H9 (cell line): ENCODE results near the gene OXER1. TPM values are rescaled to one million over a fixed set of nuclear protein-coding genes. Genes with fewer than 3 reads are reported as not detected.
A peak's percentile ranks its signal among the peaks of the same experiment; 100 is the strongest.

ENCODE experiments used
- DNase-seq: peaks from one replicate; pipeline ENCODE4 v3.0.0-alpha.2; 2017
- H2AFZ ChIP-seq: one replicate; pipeline ENCODE4 v1.6.1; 2013; ENCODE audit warnings: mild to moderate bottlenecking, low read length, control low read depth, moderate library complexity
- H2AK5ac ChIP-seq: 2 replicates; pipeline ENCODE4 v1.6.1; 2013; ENCODE audit warnings: low read length, control low read depth, mixed read lengths; ENCODE audit not compliant: insufficient read length
- H2BK120ac ChIP-seq: one replicate; pipeline ENCODE4 v1.6.1; 2013; ENCODE audit warnings: low read depth, mild to moderate bottlenecking, low read length, control low read depth, inconsistent platforms; ENCODE audit not compliant: poor library complexity, severe bottlenecking
- H2BK12ac ChIP-seq: 2 replicates; pipeline ENCODE4 v1.6.1; 2013; ENCODE audit warnings: low read length, control low read depth, mixed read lengths, low read depth; ENCODE audit not compliant: insufficient read length
- H2BK15ac ChIP-seq: 2 replicates; pipeline ENCODE4 v1.6.1; 2013; ENCODE audit warnings: low read depth, low read length, control low read depth
- H2BK20ac ChIP-seq: one replicate; pipeline ENCODE4 v1.6.1; 2013; ENCODE audit warnings: low read depth, mild to moderate bottlenecking, low read length, control low read depth, inconsistent platforms; ENCODE audit not compliant: poor library complexity, severe bottlenecking
- H2BK5ac ChIP-seq: 2 replicates; pipeline ENCODE4 v1.6.1; 2013; ENCODE audit warnings: low read length, control low read depth, mixed read lengths; ENCODE audit not compliant: insufficient read length
- H3K14ac ChIP-seq: 2 replicates; pipeline ENCODE4 v1.6.1; 2013; ENCODE audit warnings: low read length, control low read depth; ENCODE audit not compliant: insufficient read depth
- H3K18ac ChIP-seq: 2 replicates; pipeline ENCODE4 v1.6.1; 2013; ENCODE audit warnings: low read depth, mild to moderate bottlenecking, mixed read lengths, low read length, control low read depth; ENCODE audit not compliant: insufficient read length
- H3K23ac ChIP-seq: 2 replicates; pipeline ENCODE4 v1.6.1; 2013; ENCODE audit warnings: low read length, control low read depth, mixed read lengths, low read depth; ENCODE audit not compliant: insufficient read length
- H3K23me2 ChIP-seq: 2 replicates; pipeline ENCODE4 v1.6.1; 2013; ENCODE audit warnings: low read depth, mild to moderate bottlenecking, mixed read lengths, low read length, control low read depth; ENCODE audit not compliant: insufficient read length, poor library complexity, severe bottlenecking
- H3K27ac ChIP-seq: 2 replicates; pipeline ENCODE4 v1.5.1; 2013; ENCODE audit warnings: low read length, control low read depth, mixed read lengths, low read depth; ENCODE audit not compliant: insufficient read length
- H3K27me3 ChIP-seq: 2 replicates; pipeline ENCODE4 v1.6.1; 2013; ENCODE audit warnings: low read length, control low read depth, inconsistent platforms; ENCODE audit not compliant: insufficient read depth
- H3K4ac ChIP-seq: 2 replicates; pipeline ENCODE4 v1.6.1; 2013; ENCODE audit warnings: low read depth, mild to moderate bottlenecking, control low read depth, inconsistent platforms, low read length, moderate library complexity
- H3K4me1 ChIP-seq: 2 replicates; pipeline ENCODE4 v1.6.1; 2013; ENCODE audit warnings: low read length, control low read depth, inconsistent platforms; ENCODE audit not compliant: insufficient read depth
- H3K4me2 ChIP-seq: 2 replicates; pipeline ENCODE4 v1.6.1; 2013; ENCODE audit warnings: low read length, control low read depth, mixed read lengths; ENCODE audit not compliant: insufficient read length, insufficient read depth
- H3K56ac ChIP-seq: 2 replicates; pipeline ENCODE4 v1.6.1; 2013; ENCODE audit warnings: low read depth, mild to moderate bottlenecking, mixed read lengths, low read length, control low read depth; ENCODE audit not compliant: insufficient read length
- H3K79me1 ChIP-seq: 2 replicates; pipeline ENCODE4 v1.6.1; 2013; ENCODE audit warnings: low read depth, mild to moderate bottlenecking, moderate library complexity, low read length, control low read depth, inconsistent platforms; ENCODE audit not compliant: insufficient read depth, poor library complexity, severe bottlenecking
- H3K79me2 ChIP-seq: 2 replicates; pipeline ENCODE4 v1.6.1; 2013; ENCODE audit warnings: low read length, control low read depth, inconsistent platforms; ENCODE audit not compliant: insufficient read depth
- H3K9ac ChIP-seq: 2 replicates; pipeline ENCODE4 v1.6.1; 2013; ENCODE audit warnings: low read length, control low read depth, mixed read lengths; ENCODE audit not compliant: insufficient read length; ENCODE audit errors: extremely low read depth
- H3K9me3 ChIP-seq: one replicate; pipeline ENCODE4 v1.6.1; 2013; ENCODE audit warnings: low read depth, low read length, inconsistent platforms; ENCODE audit not compliant: control insufficient read depth
- H3T11ph ChIP-seq: one replicate; pipeline ENCODE4 v1.6.1; 2013; ENCODE audit warnings: mild to moderate bottlenecking, low read length, control low read depth, inconsistent platforms
- H4K20me1 ChIP-seq: one replicate; pipeline ENCODE4 v1.6.1; 2013; ENCODE audit not compliant: control insufficient read depth, insufficient read length, insufficient read depth
- H4K5ac ChIP-seq: 2 replicates; pipeline ENCODE4 v1.6.1; 2013; ENCODE audit warnings: low read depth, mild to moderate bottlenecking, mixed read lengths, low read length, control low read depth; ENCODE audit not compliant: insufficient read length
- H4K8ac ChIP-seq: replicated peaks from 2 replicates; pipeline ENCODE4 v1.6.1; 2013; ENCODE audit warnings: low read length, control low read depth, mixed read lengths, low read depth; ENCODE audit not compliant: insufficient read length
- H4K91ac ChIP-seq: 2 replicates; pipeline ENCODE4 v1.6.1; 2013; ENCODE audit warnings: low read depth, mild to moderate bottlenecking, moderate library complexity, mixed read lengths, low read length, control low read depth; ENCODE audit not compliant: insufficient read length
- H3K27ac Mint-ChIP-seq, 3 experiments: 2 replicates in 2 of 3; 3 replicates in 1 of 3; pipeline ENCODE4 v1.8.0; 2020 to 2021; ENCODE audit warnings: mixed read lengths in 3 of 3, mild to moderate bottlenecking in 1 of 3, moderate library complexity in 1 of 3
- H3K27me3 Mint-ChIP-seq: 2 replicates; pipeline ENCODE4 v1.8.0; 2021; ENCODE audit warnings: low read depth, mild to moderate bottlenecking, moderate library complexity, mixed read lengths
- H3K36me3 Mint-ChIP-seq, 3 experiments: 2 replicates in 2 of 3; 3 replicates in 1 of 3; pipeline ENCODE4 v1.8.0; 2020 to 2021; ENCODE audit warnings: low read depth in 3 of 3, mixed read lengths in 3 of 3; ENCODE audit not compliant: insufficient read depth in 1 of 3
- H3K4me1 Mint-ChIP-seq, 2 experiments: 2 replicates each; pipeline ENCODE4 v1.8.0; 2020; ENCODE audit warnings: mixed read lengths in 2 of 2
- H3K4me3 Mint-ChIP-seq, 2 experiments: 2 replicates in 1 of 2; 3 replicates in 1 of 2; pipeline ENCODE4 v1.8.0; 2020 to 2021; ENCODE audit warnings: mild to moderate bottlenecking in 2 of 2, mixed read lengths in 2 of 2, moderate library complexity in 1 of 2
- H3K9me3 Mint-ChIP-seq, 2 experiments: 2 replicates in 1 of 2; 3 replicates in 1 of 2; pipeline ENCODE4 v1.8.0; 2020; ENCODE audit warnings: mild to moderate bottlenecking in 2 of 2, mixed read lengths in 2 of 2, moderate library complexity in 1 of 2
- CTCF ChIP-seq: fragments of 200-600 bp; sonication (generic); conservative IDR thresholded peaks from 3 replicates; pipeline ENCODE4 v1.8.0; 2021; ENCODE audit warnings: antibody characterized with exemption, mild to moderate bottlenecking
- WGBS: extraction: QIAGEN DNeasy Blood & Tissue Kit; methylation state at CpG from one replicate; pipeline ENCODE4 v1.1.7; 2013; ENCODE audit warnings: missing lambda C conversion rate, low lambda C conversion rate, mixed read lengths; ENCODE audit not compliant: insufficient read length; ENCODE audit errors: extremely low coverage; 5-methylcytosine and 5-hydroxymethylcytosine counted together
- total RNA-seq: library from RNA; stranded (reverse); gene quantifications from 2 replicates; pipeline ENCODE4 v1.2.1, GENCODE V29; 2021

OXER1 gene
- total RNA-seq, 1 experiment from 2014 or later = 1.6 TPM

DNA sequence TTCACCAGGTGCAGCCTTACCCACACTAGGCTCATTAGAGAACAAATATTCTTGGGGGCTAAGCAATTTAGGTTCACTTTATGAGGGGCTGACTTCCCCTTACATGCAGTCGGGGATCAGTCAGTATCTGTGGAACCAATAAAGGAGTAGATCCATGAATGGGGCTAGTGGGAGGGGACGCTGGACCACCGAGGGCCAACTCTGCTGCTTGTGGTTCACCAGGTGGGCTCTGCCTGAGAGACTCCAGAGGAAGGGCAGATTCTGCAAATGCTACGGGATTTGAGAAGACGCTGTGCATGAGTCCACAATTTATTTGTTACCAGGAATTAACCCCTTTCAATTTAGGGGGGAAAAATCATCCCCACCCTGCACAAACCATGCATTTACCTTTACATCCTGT is 44.4 kb upstream of the OXER1 start:
- peaks cover 2 to 5% of the 10 kb centered on the region in 2 experiments; a peak in 4 of 5 replicates for H3K9me3 Mint-ChIP-seq
- Histone ChIP-seq H3K4ac (no peak overlapping the region), H3K27ac (no peak overlapping the region), H3K4me2 (no peak overlapping the region), H2BK120ac (no peak overlapping the region), H3K56ac (no peak overlapping the region), H2BK15ac (no peak overlapping the region), H2AFZ (no peak overlapping the region), H4K91ac (no peak overlapping the region), H2BK20ac (no peak overlapping the region), H3T11ph (no peak overlapping the region), H4K20me1 (no peaks in the 10 kb centered on the region), H4K5ac (no peak overlapping the region), H4K8ac (no peak overlapping the region), H3K79me1 (no peaks in the 10 kb centered on the region), H3K9me3 (no peaks in the 10 kb centered on the region), H3K14ac (no peak overlapping the region), H2AK5ac (no peak overlapping the region), H3K27me3 (0 out of 2 replicates have a peak, but pooled peaks cover 2% of the 10 kb centered on the region), H3K79me2 (no peaks in the 10 kb centered on the region), H3K18ac (no peak overlapping the region), H3K23me2 (peaks cover 6% of the 10 kb centered on the region), H3K23ac (no peak overlapping the region), H3K4me1 (no peaks in the 10 kb centered on the region), H3K9ac (no peak overlapping the region), H2BK12ac (no peak overlapping the region), H2BK5ac (no peak overlapping the region)
- 0 out of 5 replicates have a peak overlapping the region, but pooled peaks of 1 of the 2 experiments have one; percentile 18 for H3K4me3 Mint-ChIP-seq
- H3K4me1 Mint-ChIP-seq = peaks cover 16 to 17% of the 10 kb centered on the region in 2 experiments
- peaks cover 15% of the 10 kb centered on the region for H3K27me3 Mint-ChIP-seq
- peaks cover 0 to 4% (median 2%) of the 10 kb centered on the region in 3 experiments; a peak in 2 of 7 replicates for H3K36me3 Mint-ChIP-seq
- no peak for DNase-seq
- H3K27ac Mint-ChIP-seq = no peak overlapping the region
- no CpG with 5 or more reads among the region's 5 CpGs for WGBS
- no peak for TF ChIP-seq CTCF
